ENCODE measurements around the gene GFRA1.

GFRA1 gene

DNA sequence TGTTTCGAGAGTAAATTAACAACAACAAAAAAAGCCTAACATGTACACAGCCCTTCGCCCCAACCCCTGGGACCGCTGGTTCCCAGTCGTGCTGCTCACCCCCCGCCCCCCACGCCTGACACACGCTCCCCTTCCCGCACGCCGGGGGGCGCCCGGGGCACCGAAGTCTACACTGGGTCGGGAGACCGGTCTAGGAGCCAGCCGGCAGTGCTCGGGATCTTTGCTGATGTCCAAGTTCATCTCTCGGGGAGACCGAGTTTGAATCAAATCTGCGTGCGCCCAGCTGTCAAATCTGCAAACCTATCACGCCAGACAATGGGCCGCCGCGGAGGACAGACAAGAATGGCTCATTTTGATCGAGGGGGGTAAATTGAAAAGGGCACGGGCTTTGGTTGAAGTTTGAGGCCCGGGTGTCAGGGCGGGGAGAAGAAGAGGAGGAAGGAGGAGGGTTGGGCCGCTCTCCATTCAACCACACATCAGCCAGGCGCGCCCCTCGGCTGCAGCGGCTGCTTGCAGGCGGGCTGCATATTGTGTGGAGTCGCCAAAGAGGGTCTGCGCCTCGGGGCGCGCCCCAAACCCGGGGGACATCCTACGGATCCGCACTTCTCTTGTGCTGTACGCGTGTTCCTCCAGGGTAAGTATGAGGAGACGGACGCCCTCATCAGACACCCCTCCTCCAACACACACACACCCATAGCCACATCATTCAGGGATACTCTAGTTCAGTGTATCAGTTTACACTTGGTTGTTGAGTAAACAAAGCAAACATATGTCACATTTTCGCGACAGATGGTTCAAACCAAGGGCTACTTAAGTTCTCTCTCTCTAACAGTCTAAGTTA is 1.3 kb upstream of the GFRA1 start (continued):
- TF ChIP-seq ZNF394 (tag by site-specific recombination; IDR thresholded peaks at IDR 0.05; ENCODE audit: borderline replicate concordance): peak; percentile 94
- TF ChIP-seq, protein P1, sequence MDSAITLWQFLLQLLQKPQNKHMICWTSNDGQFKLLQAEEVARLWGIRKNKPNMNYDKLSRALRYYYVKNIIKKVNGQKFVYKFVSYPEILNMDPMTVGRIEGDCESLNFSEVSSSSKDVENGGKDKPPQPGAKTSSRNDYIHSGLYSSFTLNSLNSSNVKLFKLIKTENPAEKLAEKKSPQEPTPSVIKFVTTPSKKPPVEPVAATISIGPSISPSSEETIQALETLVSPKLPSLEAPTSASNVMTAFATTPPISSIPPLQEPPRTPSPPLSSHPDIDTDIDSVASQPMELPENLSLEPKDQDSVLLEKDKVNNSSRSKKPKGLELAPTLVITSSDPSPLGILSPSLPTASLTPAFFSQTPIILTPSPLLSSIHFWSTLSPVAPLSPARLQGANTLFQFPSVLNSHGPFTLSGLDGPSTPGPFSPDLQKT (IDR thresholded peaks at IDR 0.05; ENCODE audit: borderline replicate concordance, low read depth, low read length): no peak
- TF ChIP-seq FEZF1 (tag by site-specific recombination; IDR thresholded peaks at IDR 0.05): no peak
- no peak for TF ChIP-seq ZNF184 (tag by site-specific recombination; IDR thresholded peaks at IDR 0.05)
- no peak for TF ChIP-seq INSM2 (tag by site-specific recombination; IDR thresholded peaks at IDR 0.05)
- TF ChIP-seq ZNF510 (tag by site-specific recombination; IDR thresholded peaks at IDR 0.05; ENCODE audit: insufficient replicate concordance): no peak
- TF ChIP-seq PRDM4 (tag by site-specific recombination; IDR thresholded peaks at IDR 0.05): 0 out of 2 replicates have a peak, but pooled peaks have one; percentile 6
- TF ChIP-seq, protein P2, sequence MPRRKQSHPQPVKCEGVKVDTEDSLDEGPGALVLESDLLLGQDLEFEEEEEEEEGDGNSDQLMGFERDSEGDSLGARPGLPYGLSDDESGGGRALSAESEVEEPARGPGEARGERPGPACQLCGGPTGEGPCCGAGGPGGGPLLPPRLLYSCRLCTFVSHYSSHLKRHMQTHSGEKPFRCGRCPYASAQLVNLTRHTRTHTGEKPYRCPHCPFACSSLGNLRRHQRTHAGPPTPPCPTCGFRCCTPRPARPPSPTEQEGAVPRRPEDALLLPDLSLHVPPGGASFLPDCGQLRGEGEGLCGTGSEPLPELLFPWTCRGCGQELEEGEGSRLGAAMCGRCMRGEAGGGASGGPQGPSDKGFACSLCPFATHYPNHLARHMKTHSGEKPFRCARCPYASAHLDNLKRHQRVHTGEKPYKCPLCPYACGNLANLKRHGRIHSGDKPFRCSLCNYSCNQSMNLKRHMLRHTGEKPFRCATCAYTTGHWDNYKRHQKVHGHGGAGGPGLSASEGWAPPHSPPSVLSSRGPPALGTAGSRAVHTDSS (tag by site-specific recombination; IDR thresholded peaks at IDR 0.05): peak; percentile 73
- peak; percentile 64; the same call in 1 of the 2 replicates for TF ChIP-seq ZBTB8A (tag by site-specific recombination; IDR thresholded peaks at IDR 0.05)
- TF ChIP-seq ZNF138 (tag by site-specific recombination; IDR thresholded peaks at IDR 0.05; ENCODE audit: borderline replicate concordance): no peak
- peak; percentile 30; the same call in 1 of the 2 replicates for TF ChIP-seq KLF10 (tag by site-specific recombination; IDR thresholded peaks at IDR 0.05)
- no peak for TF ChIP-seq ZNF24 (tag by site-specific recombination; IDR thresholded peaks at IDR 0.05)
- TF ChIP-seq ZNF18 (tag by site-specific recombination; IDR thresholded peaks at IDR 0.05): 0 out of 2 replicates have a peak, but pooled peaks have one; percentile 53
- no peak for TF ChIP-seq BCL11B (tag by site-specific recombination; IDR thresholded peaks at IDR 0.05; ENCODE audit: low read depth)
- TF ChIP-seq KLF7 (tag by site-specific recombination; IDR thresholded peaks at IDR 0.05; ENCODE audit: borderline replicate concordance): peak; percentile 51; the same call in 1 of the 2 replicates
- peak; percentile 47 for TF ChIP-seq SETDB1 (IDR thresholded peaks at IDR 0.05; ENCODE audit: insufficient read length, low read length)
- TF ChIP-seq GLIS2 (tag by site-specific recombination; IDR thresholded peaks at IDR 0.05): peak; percentile 59
- TF ChIP-seq ZFHX2 (tag by site-specific recombination; conservative IDR thresholded peaks at IDR 0.05): no peak; the same call in 1 of the 2 replicates
- TF ChIP-seq, protein P3, sequence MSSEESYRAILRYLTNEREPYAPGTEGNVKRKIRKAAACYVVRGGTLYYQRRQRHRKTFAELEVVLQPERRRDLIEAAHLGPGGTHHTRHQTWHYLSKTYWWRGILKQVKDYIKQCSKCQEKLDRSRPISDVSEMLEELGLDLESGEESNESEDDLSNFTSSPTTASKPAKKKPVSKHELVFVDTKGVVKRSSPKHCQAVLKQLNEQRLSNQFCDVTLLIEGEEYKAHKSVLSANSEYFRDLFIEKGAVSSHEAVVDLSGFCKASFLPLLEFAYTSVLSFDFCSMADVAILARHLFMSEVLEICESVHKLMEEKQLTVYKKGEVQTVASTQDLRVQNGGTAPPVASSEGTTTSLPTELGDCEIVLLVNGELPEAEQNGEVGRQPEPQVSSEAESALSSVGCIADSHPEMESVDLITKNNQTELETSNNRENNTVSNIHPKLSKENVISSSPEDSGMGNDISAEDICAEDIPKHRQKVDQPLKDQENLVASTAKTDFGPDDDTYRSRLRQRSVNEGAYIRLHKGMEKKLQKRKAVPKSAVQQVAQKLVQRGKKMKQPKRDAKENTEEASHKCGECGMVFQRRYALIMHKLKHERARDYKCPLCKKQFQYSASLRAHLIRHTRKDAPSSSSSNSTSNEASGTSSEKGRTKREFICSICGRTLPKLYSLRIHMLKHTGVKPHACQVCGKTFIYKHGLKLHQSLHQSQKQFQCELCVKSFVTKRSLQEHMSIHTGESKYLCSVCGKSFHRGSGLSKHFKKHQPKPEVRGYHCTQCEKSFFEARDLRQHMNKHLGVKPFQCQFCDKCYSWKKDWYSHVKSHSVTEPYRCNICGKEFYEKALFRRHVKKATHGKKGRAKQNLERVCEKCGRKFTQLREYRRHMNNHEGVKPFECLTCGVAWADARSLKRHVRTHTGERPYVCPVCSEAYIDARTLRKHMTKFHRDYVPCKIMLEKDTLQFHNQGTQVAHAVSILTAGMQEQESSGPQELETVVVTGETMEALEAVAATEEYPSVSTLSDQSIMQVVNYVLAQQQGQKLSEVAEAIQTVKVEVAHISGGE (tag by site-specific recombination; conservative IDR thresholded peaks at IDR 0.05; ENCODE audit: low read depth): peak; percentile 49; the same call in 1 of the 2 replicates
- TF ChIP-seq AEBP2 (tag by site-specific recombination; IDR thresholded peaks at IDR 0.05; ENCODE audit: borderline replicate concordance): no peak
- TF ChIP-seq ZSCAN30 (tag by site-specific recombination; IDR thresholded peaks at IDR 0.05): no peak
- no peak for TF ChIP-seq OSR2 (tag by site-specific recombination; IDR thresholded peaks at IDR 0.05)
- peak; percentile 51 for TF ChIP-seq ZNF341 (tag by site-specific recombination; IDR thresholded peaks at IDR 0.05; ENCODE audit: low read depth)
- no peak for TF ChIP-seq ZNF623 (tag by site-specific recombination; IDR thresholded peaks at IDR 0.05)
- TF ChIP-seq ZNF548 (tag by site-specific recombination; IDR thresholded peaks at IDR 0.05): no peak

Data from HEK293 (cell line).